NCI-H187 (cell line): Measurements from ENCODE around the gene HLA-F.

Source experiments
- DNase-seq, 2 experiments: peaks; one replicate each; lab custom pipeline; 2025; lab: John Stamatoyannopoulos, UW

HLA-F gene

GRCh38 chr6:29723262-29723665 lies at the start of gene HLA-F:
Gene HLA-F, plus strand, starts transcription at chr6:29723434. Its CDS starts 30 bp downstream, at chr6:29723464.
- DNase-seq: peak in 1 of 2 experiments; percentile 7

- DNase-seq: no peak
These were observed 49.2 kb upstream of the HLA-F start for GRCh38 chr6:29674008-29674407.

GRCh38 chr6:29675561-29675960 lies 47.7 kb upstream of the HLA-F start:
- no peak for DNase-seq

- no peak for DNase-seq
These were observed 46.1 kb upstream of the HLA-F start for GRCh38 chr6:29676981-29677601.

GRCh38 chr6:29678114-29678513 lies 45.1 kb upstream of the HLA-F start:
- DNase-seq: no peak

GRCh38 chr6:29679962-29680361 lies 43.3 kb upstream of the HLA-F start:
- no peak for DNase-seq

GRCh38 chr6:29680416-29680815 lies 42.8 kb upstream of the HLA-F start:
- DNase-seq: no peak

GRCh38 chr6:29680904-29681303 lies 42.3 kb upstream of the HLA-F start, which contains the start of gene ZFP57:
Gene ZFP57, minus strand, starts transcription at chr6:29681152. Its CDS starts 4,149 bp downstream, at chr6:29677003.
- DNase-seq: no peak

- no peak for DNase-seq
These were observed 41.4 kb upstream of the HLA-F start for GRCh38 chr6:29681811-29682210.

- no peak for DNase-seq
These were observed 37.4 kb upstream of the HLA-F start for GRCh38 chr6:29685718-29686326.

GRCh38 chr6:29694637-29695036 lies 28.6 kb upstream of the HLA-F start:
- DNase-seq: no peak

GRCh38 chr6:29696147-29697125 lies 26.8 kb upstream of the HLA-F start:
- DNase-seq: no peak

GRCh38 chr6:29702519-29703103 lies 20.6 kb upstream of the HLA-F start:
- no peak for DNase-seq

GRCh38 chr6:29705389-29706231 lies 17.6 kb upstream of the HLA-F start:
- no peak for DNase-seq

GRCh38 chr6:29708432-29709179 lies 14.6 kb upstream of the HLA-F start:
- no peak for DNase-seq

- no peak for DNase-seq
These were observed 14.0 kb upstream of the HLA-F start for GRCh38 chr6:29709188-29709587.

- no peak for DNase-seq
These were observed 12.8 kb upstream of the HLA-F start for GRCh38 chr6:29710281-29710941.

GRCh38 chr6:29720863-29721262 lies 2.4 kb upstream of the HLA-F start:
- DNase-seq: no peak

GRCh38 chr6:29723666-29724588 lies 693 bp downstream of the HLA-F start:
- no peak for DNase-seq
